Right ventricle myocardium inferior (tissue), 1 donor: ENCODE measurements around the gene TOR2A. TPM values are rescaled to one million over a fixed set of nuclear protein-coding genes. Genes with fewer than 3 reads are reported as not detected.

Source experiments
- ATAC-seq: fragments of 200-7000 bp; cut with Tn5 transposase; one replicate; pipeline ENCODE4 v1.9.1; 2020; ENCODE audit warnings: mild to moderate bottlenecking, moderate library complexity
- DNase-seq: peaks from one replicate; pipeline ENCODE4 v3.0.0; 2021; ENCODE audit errors: missing footprints
- intact Hi-C: fragments of 100-400 bp; cut with DNase I; formaldehyde crosslinking; loops from one replicate; pipeline ENCODE4 v1.11.0; 2022
- total RNA-seq: library from RNA; stranded (reverse); fragmentation: NEBNext Ultra II Directional; extraction: Animal tissue kit (Norgen Biotek cat#: 25700); gene quantifications from one replicate; pipeline ENCODE4 v1.2.1, GENCODE V29; 2021
- donor health status: DM: no; HTN: yes; CAD: no; lungs with severe emphysema.

Gene TOR2A
- total RNA-seq, 1 donor from 2014 or later, result 3.8 TPM

- intact Hi-C loops, result loop anchor here (1.0 kb wide), 1 partner anchor 33 kb away; no protein-coding TSS in a partner anchor
- DNase-seq (no peak), ATAC-seq (no peak)
Measured at GRCh38 chr9:127686461-127687393, 48.4 kb downstream of the TOR2A start.

DNA sequence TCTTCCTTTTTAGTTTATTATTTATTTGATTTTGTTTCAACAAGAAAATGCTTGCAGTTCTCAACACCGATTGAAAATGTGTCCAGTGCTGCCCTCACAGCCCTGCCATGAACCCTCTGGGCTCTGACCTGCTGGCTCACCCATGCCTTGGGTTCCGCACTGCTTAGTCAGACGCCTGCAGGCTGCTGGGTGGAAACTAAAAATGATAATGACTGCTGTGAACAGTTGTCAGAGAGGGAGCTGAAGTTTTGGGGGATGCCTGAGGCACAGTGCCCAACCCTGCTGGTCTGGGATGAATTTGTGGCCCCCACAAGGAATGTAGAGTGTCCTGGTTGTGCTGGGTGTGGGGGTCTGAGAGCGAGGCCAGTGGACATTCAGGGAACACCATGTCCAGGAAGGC is 50.5 kb downstream of the TOR2A start:
- DNase-seq (no peak), ATAC-seq (no peak)
- intact Hi-C loops, result no loop called here

GRCh38 chr9:127683723-127684122 is 51.4 kb downstream of the TOR2A start:
- intact Hi-C loops, result no loop called here
- DNase-seq (no peak), ATAC-seq (no peak)

DNA sequence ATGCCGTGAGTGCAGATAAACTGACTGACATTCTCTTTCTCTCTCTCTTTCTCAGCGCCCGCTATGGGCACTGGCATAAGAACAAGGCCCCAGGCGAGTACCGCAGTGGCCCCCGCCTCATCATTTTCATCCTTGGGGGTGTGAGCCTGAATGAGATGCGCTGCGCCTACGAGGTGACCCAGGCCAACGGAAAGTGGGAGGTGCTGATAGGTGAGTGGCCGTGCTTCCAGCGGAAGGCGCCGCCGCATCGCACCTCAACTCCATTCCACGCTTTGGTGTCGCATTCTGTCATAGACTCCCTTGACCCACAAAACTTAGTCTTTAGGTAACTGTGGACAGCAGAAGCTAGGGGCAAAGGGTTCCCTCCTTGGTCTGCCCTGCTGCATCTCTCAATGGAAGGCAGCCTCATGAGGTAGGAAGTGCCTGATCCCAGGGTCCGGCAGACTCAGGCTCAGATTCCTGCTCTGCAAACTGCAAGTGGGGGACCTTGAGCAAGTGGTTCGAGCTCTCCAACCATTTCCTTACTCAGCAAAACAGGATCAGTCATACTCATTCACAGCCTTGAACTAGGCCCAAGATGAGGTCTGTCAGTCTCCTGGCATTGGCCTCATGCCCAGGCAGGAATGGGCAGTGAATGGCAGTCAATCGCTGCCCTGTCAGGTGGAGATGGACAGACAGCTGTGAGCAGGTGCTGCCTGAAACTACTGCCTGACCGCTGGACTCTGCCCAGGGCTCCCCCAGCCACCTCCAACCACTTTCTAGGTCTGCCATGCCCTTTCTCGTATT is 52.5 kb downstream of the TOR2A start:
- no peak for ATAC-seq

More for the DNA sequence above, 52.5 kb downstream of the TOR2A start:
- DNase-seq, result no peak
- intact Hi-C loops, result no loop called here

Other genes with a start within 250 kb of the TOR2A start
- 51.5 TPM for gene STXBP1, start 123.0 kb downstream of the TOR2A start, total RNA-seq
- gene CFAP157, start 28.3 kb downstream of the TOR2A start, total RNA-seq, result not detected
- gene PTRH1, start 19.6 kb downstream of the TOR2A start, total RNA-seq, result 14.2 TPM
- 0.30 TPM for gene TTC16, start 19.2 kb downstream of the TOR2A start, total RNA-seq
- 21.3 TPM for gene SH2D3C, start 43.4 kb upstream of the TOR2A start, total RNA-seq
- 49.9 TPM for gene CDK9, start 50.7 kb upstream of the TOR2A start, total RNA-seq
- gene FPGS, start 67.6 kb upstream of the TOR2A start, total RNA-seq, result 30.2 TPM
- gene ENG, start 119.4 kb upstream of the TOR2A start, total RNA-seq, result 131 TPM
- gene AK1, start 142.4 kb upstream of the TOR2A start, total RNA-seq, result 880 TPM
- gene ST6GALNAC6, start 164.3 kb upstream of the TOR2A start, total RNA-seq, result 43.3 TPM
- gene ST6GALNAC4, start 181.7 kb upstream of the TOR2A start, total RNA-seq, result 21.9 TPM
- gene PIP5KL1, start 195.5 kb upstream of the TOR2A start, total RNA-seq, result not detected
- gene DPM2, start 202.6 kb upstream of the TOR2A start, total RNA-seq, result 11.9 TPM
- 25.3 TPM for gene EEIG1, start 245.7 kb upstream of the TOR2A start, total RNA-seq